HG03175 (cell line): ENCODE data around the gene JAZF1.
A peak's percentile ranks its signal among the peaks of the same experiment; 100 is the strongest.

ENCODE experiments used
- ATAC-seq: cut with Tn5 transposase; IDR thresholded peaks from one replicate; pipeline ENCODE4 v1.9.1; 2021; ENCODE audit warnings: mild to moderate bottlenecking, moderate library complexity; ENCODE audit not compliant: unreplicated experiment

JAZF1 gene

GRCh38 chr7:28192786-28193585 lies 12.4 kb upstream of the JAZF1 start:
- no peak for ATAC-seq

DNA sequence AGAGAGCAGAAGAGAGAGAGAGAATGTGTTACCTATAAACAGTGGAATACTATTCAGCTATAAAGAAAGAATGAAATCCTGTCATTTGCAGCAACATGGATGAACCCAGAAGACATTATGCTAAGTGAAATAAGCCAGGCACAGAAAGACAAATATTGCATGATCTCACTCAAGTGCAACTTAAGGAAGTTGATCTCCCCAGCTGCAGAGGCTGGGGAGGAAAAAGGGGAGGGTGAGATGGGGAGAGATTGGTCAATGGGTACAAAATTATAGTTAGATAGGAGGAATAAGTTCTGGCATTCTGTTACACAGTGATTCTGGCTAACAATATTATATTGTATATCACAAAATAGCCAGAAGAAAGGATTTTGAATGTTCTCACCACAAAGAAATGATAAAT lies 11.2 kb upstream of the JAZF1 start:
- ATAC-seq: no peak

DNA sequence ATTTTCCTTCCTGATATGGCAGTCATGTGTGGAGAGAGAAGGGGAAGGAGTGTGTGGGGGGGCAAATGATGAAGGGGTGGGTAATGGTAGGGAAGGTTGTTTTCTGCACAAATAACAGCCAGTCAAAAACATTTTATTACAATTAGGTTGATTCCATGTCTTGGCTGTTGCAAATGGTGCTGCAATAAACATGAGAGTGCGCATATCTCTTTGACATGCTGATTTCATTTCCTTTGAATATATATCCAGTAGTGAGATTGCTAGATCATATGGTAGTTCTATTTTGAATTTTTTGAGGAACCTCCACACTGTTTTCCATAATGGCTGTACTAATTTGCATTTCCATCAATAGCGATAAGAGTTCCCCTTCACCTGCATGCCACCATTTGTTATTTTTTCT lies 10.6 kb upstream of the JAZF1 start:
- no peak for ATAC-seq

DNA sequence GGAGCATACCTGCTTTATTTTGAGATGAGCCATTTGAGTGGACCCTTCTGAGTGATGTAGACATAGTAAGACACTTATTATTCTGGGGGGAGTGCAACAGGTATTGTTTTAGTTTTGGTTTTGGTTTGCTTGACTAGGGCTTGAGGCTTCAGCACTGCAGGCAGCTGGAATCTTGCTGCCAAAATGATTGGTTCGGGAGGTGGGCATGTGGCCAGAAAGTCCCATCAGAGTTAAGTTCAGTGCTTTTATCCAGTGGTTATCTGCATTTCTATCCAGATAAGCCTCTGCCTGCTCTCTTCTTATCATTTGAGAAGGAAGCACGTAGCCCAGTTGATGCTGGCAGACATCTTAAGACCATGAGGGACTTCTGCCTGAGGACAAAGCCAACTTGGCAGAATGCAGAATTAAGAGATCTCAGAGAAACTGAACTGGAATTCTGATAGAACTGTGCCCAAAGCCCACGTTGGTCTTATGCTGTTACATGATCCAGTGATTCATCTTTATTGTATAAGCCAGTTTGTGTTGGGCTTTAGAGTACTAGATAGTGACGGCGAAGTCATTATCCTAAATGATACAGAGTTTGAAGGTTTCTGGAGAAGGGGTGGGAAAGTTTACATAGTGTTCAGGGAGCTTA lies 9.6 kb upstream of the JAZF1 start:
- no peak for ATAC-seq

DNA sequence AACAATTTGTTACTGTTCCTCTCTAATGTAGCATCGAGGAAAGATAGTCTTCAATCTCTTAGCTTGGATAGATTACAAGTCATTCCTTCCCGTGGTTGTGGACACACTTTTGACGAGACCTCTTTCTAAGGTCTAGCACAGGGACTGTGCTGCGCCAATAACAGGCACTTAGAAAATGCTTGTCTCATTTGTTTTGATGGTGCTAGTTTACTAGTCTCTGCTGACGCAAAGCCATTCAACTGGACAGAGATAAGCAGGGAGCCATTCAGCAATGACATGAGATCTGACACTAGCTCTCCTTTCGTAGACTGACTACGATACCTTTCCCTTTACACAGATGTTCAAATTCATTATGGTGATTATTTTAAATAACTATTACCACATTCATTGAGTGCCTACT lies 6.4 kb upstream of the JAZF1 start:
- ATAC-seq: no peak

GRCh38 chr7:28183627-28184026 lies 3.0 kb upstream of the JAZF1 start:
- ATAC-seq: no peak

DNA sequence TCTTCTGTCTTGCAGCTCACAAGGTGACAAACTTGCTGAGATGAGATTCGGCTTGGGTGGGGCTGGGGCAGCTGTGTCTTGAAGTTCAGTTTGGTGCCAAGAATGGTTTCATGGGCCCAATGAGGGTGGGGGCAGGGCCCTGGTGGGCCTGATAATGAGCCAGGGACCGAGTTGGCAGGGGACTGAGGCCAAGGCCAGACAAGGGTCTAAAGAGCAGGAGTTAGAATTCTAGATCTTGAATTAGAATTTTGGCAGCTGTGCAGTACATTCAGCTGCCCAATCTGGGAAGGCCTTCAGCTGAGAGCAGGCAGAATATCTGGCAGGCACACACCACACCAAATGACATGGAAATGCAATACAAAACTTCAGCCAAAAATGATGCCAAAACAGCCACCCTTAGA lies 1.5 kb upstream of the JAZF1 start:
- no peak for ATAC-seq

- no peak for ATAC-seq
Observed at GRCh38 chr7:28181416-28181815, 821 bp upstream of the JAZF1 start.

DNA sequence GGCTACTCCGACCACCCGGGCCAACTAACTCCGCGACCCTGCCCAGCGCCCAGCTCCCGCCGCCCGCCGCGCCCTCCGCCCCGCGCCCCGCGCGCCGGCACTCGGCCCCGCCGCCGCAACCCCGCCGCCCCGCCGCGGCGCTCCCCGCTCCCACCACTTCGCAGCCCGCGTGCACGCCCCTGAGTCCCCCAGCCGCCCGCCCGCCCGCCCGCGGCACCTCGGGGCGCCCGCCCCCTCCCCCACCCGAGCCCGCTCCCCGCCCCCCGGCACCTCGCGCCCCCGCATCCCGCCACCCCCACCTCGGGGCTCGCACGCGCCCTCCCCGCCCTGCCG lies 598 bp downstream of the JAZF1 start:
- no peak for ATAC-seq

- ATAC-seq: peak; percentile 70
Observed at GRCh38 chr7:28179120-28180030, 1.2 kb downstream of the JAZF1 start.

DNA sequence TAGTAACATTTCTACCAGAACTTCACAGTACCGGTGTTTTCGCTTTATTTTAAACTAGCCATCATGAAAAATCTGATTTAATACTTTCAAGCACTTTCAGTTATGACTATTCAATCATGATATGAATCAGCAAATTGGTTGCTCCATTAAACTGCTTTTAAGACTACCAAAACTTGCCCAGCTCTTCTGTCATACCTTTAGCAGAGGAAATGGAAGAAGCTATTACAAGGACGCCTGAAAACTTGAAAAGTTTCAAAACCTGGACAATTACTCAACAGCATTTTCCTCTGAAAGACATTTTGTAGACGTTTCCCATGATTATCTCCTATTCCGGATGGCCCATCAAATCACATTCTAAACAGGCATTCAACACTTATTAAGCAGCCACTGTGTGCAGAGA lies 2.0 kb downstream of the JAZF1 start:
- ATAC-seq: peak; percentile 31

GRCh38 chr7:28177836-28178235 lies 2.8 kb downstream of the JAZF1 start:
- ATAC-seq: no peak

GRCh38 chr7:28176645-28177044 lies 4.0 kb downstream of the JAZF1 start:
- no peak for ATAC-seq

GRCh38 chr7:28176174-28176573 lies 4.4 kb downstream of the JAZF1 start:
- ATAC-seq: no peak

- ATAC-seq: no peak
Observed at GRCh38 chr7:28174901-28175661, 5.5 kb downstream of the JAZF1 start.

DNA sequence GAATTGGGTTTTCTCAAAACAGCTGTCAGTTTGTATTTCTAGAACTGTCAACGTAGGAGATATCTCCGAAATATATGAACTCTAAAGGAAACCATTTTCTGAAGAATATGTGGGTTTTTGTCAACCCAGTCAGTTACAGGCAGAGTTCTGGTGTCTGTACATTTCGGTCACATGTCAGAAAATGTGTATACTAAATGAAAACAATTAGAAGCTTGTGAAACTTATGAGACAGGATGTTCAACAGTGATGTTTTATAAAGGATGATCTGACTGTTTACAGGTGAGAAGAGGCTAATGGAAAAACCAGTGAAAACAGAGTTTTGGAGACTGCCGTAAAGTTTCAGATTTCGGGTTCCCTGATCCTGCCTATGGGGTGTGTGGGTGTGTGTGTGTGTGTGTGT lies 6.2 kb downstream of the JAZF1 start:
- ATAC-seq: no peak

DNA sequence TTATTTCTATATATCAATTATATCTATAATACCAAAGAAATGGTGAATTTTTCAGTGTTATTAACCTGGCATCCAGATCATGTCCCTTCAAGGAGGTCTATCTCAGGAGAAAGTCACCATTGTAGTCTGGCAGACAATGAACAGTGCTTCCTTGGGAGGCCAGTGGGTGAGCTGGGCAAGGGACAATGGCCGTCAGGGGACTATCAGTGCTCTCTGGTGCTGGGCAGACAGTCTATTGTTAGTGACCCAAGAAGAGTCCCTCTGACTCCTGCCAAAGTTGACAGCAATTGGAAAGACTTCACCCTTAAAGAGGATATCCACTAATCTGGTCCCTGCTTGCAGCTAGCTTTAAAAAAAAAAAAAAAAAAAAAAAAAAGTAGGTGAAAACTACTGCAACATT lies 7.1 kb downstream of the JAZF1 start:
- ATAC-seq: no peak

GRCh38 chr7:28172958-28173357 lies 7.6 kb downstream of the JAZF1 start:
- ATAC-seq: no peak

GRCh38 chr7:28170701-28171100 lies 9.9 kb downstream of the JAZF1 start:
- ATAC-seq: no peak

GRCh38 chr7:28169230-28169629 lies 11.4 kb downstream of the JAZF1 start:
- no peak for ATAC-seq
